Neural cell (in vitro differentiated cells): ENCODE measurements around the gene VAV3. TPM values are rescaled to one million over a fixed set of nuclear protein-coding genes. Genes with fewer than 3 reads are reported as not detected.

Experiments
- H2AFZ ChIP-seq: fragments of 200-600, 300-800 bp; sonication (generic), shearing (Covaris generic); 2 replicates; pipeline ENCODE4 v1.6.0; 2014; ENCODE audit warnings: low read depth, mild to moderate bottlenecking, antibody characterized with exemption, low read length, moderate library complexity
- H3F3A ChIP-seq: fragments of 200-600 bp; shearing (Covaris generic); 2 replicates; pipeline ENCODE4 v1.6.1; 2016; ENCODE audit warnings: mild to moderate bottlenecking, moderate library complexity, mixed read lengths, antibody characterized with exemption, low read length; ENCODE audit not compliant: insufficient read depth, poor library complexity, severe bottlenecking
- H3K27ac ChIP-seq: fragments of 200-600, 300-800 bp; sonication (generic), shearing (Covaris generic); 2 replicates; pipeline ENCODE4 v1.5.1; 2014; ENCODE audit warnings: mild to moderate bottlenecking, low read length, moderate library complexity
- H3K27me3 ChIP-seq: fragments of 300-800, 200-600 bp; sonication (generic), shearing (Covaris generic); 2 replicates; pipeline ENCODE4 v1.6.0; 2014; ENCODE audit warnings: mild to moderate bottlenecking, low read depth, low read length, moderate library complexity; ENCODE audit not compliant: insufficient read depth
- H3K36me3 ChIP-seq: fragments of 300-800, 200-600 bp; sonication (generic), shearing (Covaris generic); 2 replicates; pipeline ENCODE4 v1.5.1; 2014; ENCODE audit warnings: mild to moderate bottlenecking, antibody characterized with exemption, low read length, moderate library complexity; ENCODE audit not compliant: insufficient read depth
- H3K4me2 ChIP-seq: fragments of 300-800, 200-600 bp; sonication (generic), shearing (Covaris generic); 2 replicates; pipeline ENCODE4 v1.6.0; 2014; ENCODE audit warnings: mild to moderate bottlenecking, low read length
- H3K4me3 ChIP-seq: fragments of 300-800, 200-600 bp; sonication (generic), shearing (Covaris generic); 2 replicates; pipeline ENCODE4 v1.5.1; 2014; ENCODE audit warnings: mild to moderate bottlenecking, low read length, moderate library complexity
- H3K79me2 ChIP-seq: fragments of 200-600 bp; shearing (Covaris generic); replicated peaks from 2 replicates; pipeline ENCODE4 v1.6.0; 2014; ENCODE audit warnings: mild to moderate bottlenecking, low read length, moderate library complexity; ENCODE audit not compliant: insufficient read depth
- H3K9ac ChIP-seq: fragments of 300-800, 200-600 bp; sonication (generic), shearing (Covaris generic); 2 replicates; pipeline ENCODE4 v1.6.1; 2016; ENCODE audit warnings: mild to moderate bottlenecking, low read length, mixed read lengths
- H3K9me2 ChIP-seq: fragments of 200-600 bp; shearing (Covaris generic); 2 replicates; pipeline ENCODE4 v1.6.1; 2016; ENCODE audit warnings: mild to moderate bottlenecking, low read length, mixed read lengths; ENCODE audit not compliant: insufficient read depth
- H3K9me3 ChIP-seq: fragments of 200-600, 300-800 bp; sonication (generic), shearing (Covaris generic); 2 replicates; pipeline ENCODE4 v1.6.1; 2016; ENCODE audit warnings: mild to moderate bottlenecking, mixed run types, low read length, moderate library complexity, mixed read lengths
- H4K20me1 ChIP-seq: fragments of 200-600 bp; shearing (Covaris generic); 2 replicates; pipeline ENCODE4 v1.6.1; 2016; ENCODE audit warnings: mild to moderate bottlenecking, mixed run types; ENCODE audit not compliant: insufficient read depth
- CTCF ChIP-seq: fragments of 450-650 bp; IDR thresholded peaks from 2 replicates; pipeline ENCODE4 v1.5.1; 2014; ENCODE audit warnings: antibody characterized with exemption, mild to moderate bottlenecking, moderate library complexity; ENCODE audit not compliant: poor library complexity, severe bottlenecking
- EP300 ChIP-seq: fragments of 450-650 bp; conservative IDR thresholded peaks from 2 replicates; pipeline ENCODE4 v1.6.1; 2014; ENCODE audit warnings: antibody characterized with exemption, mild to moderate bottlenecking, moderate library complexity; ENCODE audit not compliant: poor library complexity, severe bottlenecking
- EZH2 ChIP-seq: fragments of 200-600, 300-800 bp; shearing (Covaris generic), sonication (generic); IDR thresholded peaks from 2 replicates; pipeline ENCODE4 v1.6.1; 2014; ENCODE audit warnings: antibody characterized with exemption, low read length, borderline replicate concordance, mild to moderate bottlenecking; ENCODE audit not compliant: insufficient read depth, poor library complexity, severe bottlenecking
- MXI1 ChIP-seq: fragments of 450-650 bp; conservative IDR thresholded peaks from 2 replicates; pipeline ENCODE4 v1.6.1; 2014; ENCODE audit warnings: antibody characterized with exemption, mild to moderate bottlenecking; ENCODE audit not compliant: poor library complexity, severe bottlenecking
- POLR2AphosphoS5 ChIP-seq: IDR thresholded peaks from 2 replicates; pipeline ENCODE4 v1.6.1; 2012
- RAD21 ChIP-seq: fragments of 450-650 bp; conservative IDR thresholded peaks from 2 replicates; pipeline ENCODE4 v1.6.1; 2014; ENCODE audit warnings: antibody characterized with exemption, mild to moderate bottlenecking, moderate library complexity
- REST ChIP-seq: IDR thresholded peaks from 2 replicates; pipeline ENCODE4 v1.6.1; 2012; ENCODE audit warnings: borderline replicate concordance
- SMC3 ChIP-seq: fragments of 450-650 bp; conservative IDR thresholded peaks from 2 replicates; pipeline ENCODE4 v1.6.1; 2014; ENCODE audit warnings: antibody characterized with exemption, mild to moderate bottlenecking, moderate library complexity; ENCODE audit not compliant: poor library complexity
- TAF1 ChIP-seq: IDR thresholded peaks from 2 replicates; pipeline ENCODE4 v1.6.1; 2012; ENCODE audit warnings: low read depth
- polyA plus RNA-seq: library from polyadenylated mRNA; depleted of rRNA; stranded (reverse); fragments of >200 nt; gene quantifications from 2 replicates; pipeline ENCODE4 v1.2.3, GENCODE V29; 2014

The VAV3 gene
- polyA plus RNA-seq, 1 donor from 2014 or later, result 7.6 TPM

GRCh38 chr1:107934578-107934977 is 30.4 kb downstream of the VAV3 start:
- H3K4me2 ChIP-seq, result no peak overlapping the region

GRCh38 chr1:107933736-107934135 is 31.2 kb downstream of the VAV3 start:
- Histone ChIP-seq H3F3A (no peaks in the 10 kb centered on the region), H3K27me3 (no peaks in the 10 kb centered on the region), H3K27ac (no peak overlapping the region), H3K9me2 (no peaks in the 10 kb centered on the region), H4K20me1 (no peaks in the 10 kb centered on the region), H3K4me3 (no peak overlapping the region), H3K36me3 (no peaks in the 10 kb centered on the region), H2AFZ (no peak overlapping the region), H3K4me2 (no peak overlapping the region), H3K9ac (no peak overlapping the region), H3K9me3 (no peaks in the 10 kb centered on the region), H3K79me2 (no peaks in the 10 kb centered on the region)
- TF ChIP-seq EZH2, result no peak
- TF ChIP-seq EP300, result no peak
- no peak for TF ChIP-seq SMC3
- TF ChIP-seq RAD21, result no peak
- TF ChIP-seq POLR2AphosphoS5, result no peak
- no peak for TF ChIP-seq MXI1

More at GRCh38 chr1:107934578-107934977, 30.4 kb downstream of the VAV3 start:
- Histone ChIP-seq H3K9me3 (no peaks in the 10 kb centered on the region), H3K9me2 (no peaks in the 10 kb centered on the region), H3K9ac (no peak overlapping the region), H3K4me3 (no peak overlapping the region), H3K27ac (no peak overlapping the region), H3K79me2 (no peaks in the 10 kb centered on the region), H3F3A (no peaks in the 10 kb centered on the region), H2AFZ (no peak overlapping the region), H4K20me1 (no peaks in the 10 kb centered on the region), H3K36me3 (no peaks in the 10 kb centered on the region), H3K27me3 (no peaks in the 10 kb centered on the region)
- no peak for TF ChIP-seq TAF1
- TF ChIP-seq MXI1, result no peak
- no peak for TF ChIP-seq RAD21
- TF ChIP-seq CTCF, result no peak
- TF ChIP-seq EP300, result no peak
- no peak for TF ChIP-seq EZH2
- no peak for TF ChIP-seq REST
- TF ChIP-seq SMC3, result no peak
- no peak for TF ChIP-seq POLR2AphosphoS5
